PC-3 (cell line): ENCODE data around the gene TMEM106A.

Experiments
- CTCF ChIP-seq: fragments of 300-600 bp; sonication (generic); conservative IDR thresholded peaks from 2 replicates; pipeline ENCODE4 v1.5.1; 2017; ENCODE audit warnings: antibody characterized with exemption, low read depth, mild to moderate bottlenecking, low read length
- EZH2 ChIP-seq: fragments of 300-600 bp; sonication (generic); IDR thresholded peaks from one replicate; pipeline ENCODE4 v1.6.1; 2017; ENCODE audit warnings: antibody characterized with exemption, mild to moderate bottlenecking, low read length; ENCODE audit not compliant: unreplicated experiment
- EZH2phosphoT487 ChIP-seq: fragments of 300-600 bp; sonication (generic); IDR thresholded peaks from 2 replicates; pipeline ENCODE4 v1.6.1; 2018; ENCODE audit warnings: mild to moderate bottlenecking, antibody characterized with exemption, low read length, borderline replicate concordance

DNA sequence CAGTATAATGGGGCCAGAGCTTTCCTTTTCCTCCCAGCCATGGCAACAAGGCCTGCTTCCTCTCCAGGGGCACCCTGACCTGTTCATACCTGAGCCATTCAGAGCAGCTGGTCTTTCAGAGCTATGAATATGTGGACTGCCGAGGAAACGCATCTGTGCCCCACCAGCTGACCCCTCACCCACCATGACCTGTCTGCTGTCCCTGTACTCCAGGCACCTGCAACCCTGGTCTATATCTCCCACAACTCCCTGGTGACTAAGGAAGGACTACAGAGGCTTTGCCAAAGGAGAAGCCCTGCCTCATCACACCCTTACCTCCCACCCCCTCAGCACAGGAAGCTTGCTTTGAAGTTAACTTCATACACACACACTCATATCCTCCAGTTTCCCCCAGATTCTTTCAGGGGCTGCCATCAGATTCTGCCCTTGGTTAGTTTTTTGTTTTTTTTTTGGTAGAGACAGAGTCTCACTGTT, 6.0 kb downstream of the TMEM106A start:
- TF ChIP-seq EZH2, result no peak
- no peak for TF ChIP-seq EZH2phosphoT487
- no peak for TF ChIP-seq CTCF
